K562 (cell line): Measurements from ENCODE around the gene FBLN7.

Source experiments
- SAFB2 ChIP-seq: fragments of 200-400 bp; formaldehyde crosslinking; IDR thresholded peaks from 2 replicates; pipeline ENCODE4 v1.6.1; 2018; ENCODE audit warnings: borderline replicate concordance, low read length, low read depth, moderate library complexity; ENCODE audit not compliant: severe bottlenecking
- TEAD4 ChIP-seq, 2 experiments: sonication (generic) in 1 of 2; formaldehyde crosslinking in 1 of 2; IDR thresholded peaks; 2 replicates each; pipeline versions ENCODE4 v1.6.1 to v1.8.0; 2012 to 2022; ENCODE audit warnings: borderline replicate concordance in 1 of 2, inconsistent platforms in 1 of 2, low read length in 1 of 2, mild to moderate bottlenecking in 1 of 2, missing genetic modification reagents in 1 of 2
- TF ChIP-seq, protein P1 (sequence below), 3 experiments: IDR thresholded peaks in 2 of 3; conservative IDR thresholded peaks in 1 of 3; 2 replicates each; pipeline ENCODE4 v1.5.1; 2011 to 2012; ENCODE audit warnings: low read length in 3 of 3, mild to moderate bottlenecking in 3 of 3, control low read depth in 2 of 3, improper control_type of control experiment in 1 of 3, inconsistent platforms in 1 of 3, low read depth in 1 of 3, mixed read lengths in 1 of 3, moderate library complexity in 1 of 3; ENCODE audit not compliant: insufficient read depth in 2 of 3
- TF ChIP-seq, protein P2 (sequence below): fragments of 250-450 bp; sonication (Bioruptor Pico); IDR thresholded peaks from 2 replicates; pipeline ENCODE4 v1.4.0; 2020; ENCODE audit warnings: mild to moderate bottlenecking, moderate library complexity
- TF ChIP-seq, protein P3 (sequence below): sonication (generic); formaldehyde crosslinking; IDR thresholded peaks from 2 replicates; pipeline ENCODE4 v1.9.0; 2022; ENCODE audit warnings: mild to moderate bottlenecking, missing genetic modification reagents

DNA sequence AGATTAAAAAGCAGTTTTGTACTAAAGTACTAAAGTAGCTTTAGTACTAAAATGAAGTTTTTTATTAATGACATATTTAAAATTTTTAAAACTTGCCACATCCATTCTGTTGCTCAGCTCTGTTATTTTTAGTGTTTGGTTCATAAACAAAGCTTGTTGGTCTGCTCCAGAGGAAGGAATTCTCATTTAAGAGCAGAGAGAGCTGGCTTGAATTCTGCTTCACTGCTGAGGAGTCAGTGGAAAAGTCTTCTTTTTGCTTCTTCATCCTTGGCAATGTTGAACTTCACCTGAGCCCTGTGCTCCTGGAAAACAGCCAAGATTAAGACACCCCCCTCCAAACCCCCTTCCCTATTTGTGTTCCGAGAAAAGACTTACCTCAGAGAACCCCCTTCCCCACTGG is 42.5 kb upstream of the FBLN7 start:
- TF ChIP-seq, protein P1, sequence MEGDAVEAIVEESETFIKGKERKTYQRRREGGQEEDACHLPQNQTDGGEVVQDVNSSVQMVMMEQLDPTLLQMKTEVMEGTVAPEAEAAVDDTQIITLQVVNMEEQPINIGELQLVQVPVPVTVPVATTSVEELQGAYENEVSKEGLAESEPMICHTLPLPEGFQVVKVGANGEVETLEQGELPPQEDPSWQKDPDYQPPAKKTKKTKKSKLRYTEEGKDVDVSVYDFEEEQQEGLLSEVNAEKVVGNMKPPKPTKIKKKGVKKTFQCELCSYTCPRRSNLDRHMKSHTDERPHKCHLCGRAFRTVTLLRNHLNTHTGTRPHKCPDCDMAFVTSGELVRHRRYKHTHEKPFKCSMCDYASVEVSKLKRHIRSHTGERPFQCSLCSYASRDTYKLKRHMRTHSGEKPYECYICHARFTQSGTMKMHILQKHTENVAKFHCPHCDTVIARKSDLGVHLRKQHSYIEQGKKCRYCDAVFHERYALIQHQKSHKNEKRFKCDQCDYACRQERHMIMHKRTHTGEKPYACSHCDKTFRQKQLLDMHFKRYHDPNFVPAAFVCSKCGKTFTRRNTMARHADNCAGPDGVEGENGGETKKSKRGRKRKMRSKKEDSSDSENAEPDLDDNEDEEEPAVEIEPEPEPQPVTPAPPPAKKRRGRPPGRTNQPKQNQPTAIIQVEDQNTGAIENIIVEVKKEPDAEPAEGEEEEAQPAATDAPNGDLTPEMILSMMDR (IDR thresholded peaks at IDR 0.05 in 2 of 3, conservative IDR thresholded peaks at IDR 0.05 in 1 of 3; ENCODE audit: insufficient read depth in 2 of 3, low read depth in 1 of 3, low read length in 3 of 3), result no peak
- TF ChIP-seq TEAD4 (IDR thresholded peaks at IDR 0.05; ENCODE audit: low read length), result no peak
- TF ChIP-seq TEAD4 (CRISPR knock-in tag; IDR thresholded peaks at IDR 0.05; ENCODE audit: borderline replicate concordance), result no peak
- TF ChIP-seq, protein P2, sequence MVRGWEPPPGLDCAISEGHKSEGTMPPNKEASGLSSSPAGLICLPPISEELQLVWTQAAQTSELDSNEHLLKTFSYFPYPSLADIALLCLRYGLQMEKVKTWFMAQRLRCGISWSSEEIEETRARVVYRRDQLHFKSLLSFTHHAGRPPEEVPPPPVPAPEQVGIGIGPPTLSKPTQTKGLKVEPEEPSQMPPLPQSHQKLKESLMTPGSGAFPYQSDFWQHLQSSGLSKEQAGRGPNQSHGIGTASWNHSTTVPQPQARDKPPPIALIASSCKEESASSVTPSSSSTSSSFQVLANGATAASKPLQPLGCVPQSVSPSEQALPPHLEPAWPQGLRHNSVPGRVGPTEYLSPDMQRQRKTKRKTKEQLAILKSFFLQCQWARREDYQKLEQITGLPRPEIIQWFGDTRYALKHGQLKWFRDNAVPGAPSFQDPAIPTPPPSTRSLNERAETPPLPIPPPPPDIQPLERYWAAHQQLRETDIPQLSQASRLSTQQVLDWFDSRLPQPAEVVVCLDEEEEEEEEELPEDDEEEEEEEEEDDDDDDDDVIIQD (CRISPR knock-in tag), result no peak
- TF ChIP-seq, protein P3, sequence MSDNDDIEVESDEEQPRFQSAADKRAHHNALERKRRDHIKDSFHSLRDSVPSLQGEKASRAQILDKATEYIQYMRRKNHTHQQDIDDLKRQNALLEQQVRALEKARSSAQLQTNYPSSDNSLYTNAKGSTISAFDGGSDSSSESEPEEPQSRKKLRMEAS (CRISPR knock-in tag), result no peak
- TF ChIP-seq SAFB2, result no peak
